NCI-H345 (cell line): ENCODE data around the gene PDE8B.

Experiments used
- DNase-seq: peaks from one replicate; lab custom pipeline; 2025; lab: John Stamatoyannopoulos, UW

Gene PDE8B

DNA sequence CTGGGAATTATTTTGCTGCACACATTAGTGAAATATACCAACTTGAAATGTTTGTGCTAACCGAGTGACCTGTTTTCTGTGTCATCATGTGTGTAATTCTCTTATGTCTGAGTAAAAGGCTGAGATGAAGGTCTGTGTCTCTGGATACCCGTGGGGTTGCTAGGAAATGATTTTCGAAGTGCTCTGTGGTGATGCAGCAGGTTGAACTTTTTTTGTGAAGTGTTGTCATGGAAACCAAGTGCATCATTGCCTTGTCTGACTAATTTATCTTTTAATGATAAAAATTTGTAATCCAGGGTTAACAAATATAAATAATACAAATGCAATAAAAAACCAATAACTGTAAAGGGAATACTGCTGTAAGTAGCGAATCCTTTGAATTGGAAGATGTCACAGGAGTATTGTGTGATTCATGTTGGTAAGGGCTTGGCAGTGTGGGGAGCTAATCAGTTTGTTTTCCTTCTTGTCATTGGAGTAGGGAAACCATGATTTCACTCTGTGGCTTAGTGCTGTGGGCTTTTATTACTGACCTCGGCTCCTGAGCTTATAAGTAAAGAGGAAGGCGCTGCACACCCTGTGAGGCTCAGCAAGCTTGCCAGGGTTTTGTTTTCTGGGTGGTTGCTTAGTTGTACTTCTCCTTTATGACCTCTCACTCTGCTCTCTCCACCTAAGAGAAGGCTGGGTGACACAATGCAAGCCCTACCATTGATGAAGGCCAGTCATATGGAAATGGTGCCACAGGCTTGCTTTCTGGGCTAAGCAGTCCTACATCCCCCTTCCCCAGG, 22.3 kb downstream of the PDE8B start:
- no peak for DNase-seq

DNA sequence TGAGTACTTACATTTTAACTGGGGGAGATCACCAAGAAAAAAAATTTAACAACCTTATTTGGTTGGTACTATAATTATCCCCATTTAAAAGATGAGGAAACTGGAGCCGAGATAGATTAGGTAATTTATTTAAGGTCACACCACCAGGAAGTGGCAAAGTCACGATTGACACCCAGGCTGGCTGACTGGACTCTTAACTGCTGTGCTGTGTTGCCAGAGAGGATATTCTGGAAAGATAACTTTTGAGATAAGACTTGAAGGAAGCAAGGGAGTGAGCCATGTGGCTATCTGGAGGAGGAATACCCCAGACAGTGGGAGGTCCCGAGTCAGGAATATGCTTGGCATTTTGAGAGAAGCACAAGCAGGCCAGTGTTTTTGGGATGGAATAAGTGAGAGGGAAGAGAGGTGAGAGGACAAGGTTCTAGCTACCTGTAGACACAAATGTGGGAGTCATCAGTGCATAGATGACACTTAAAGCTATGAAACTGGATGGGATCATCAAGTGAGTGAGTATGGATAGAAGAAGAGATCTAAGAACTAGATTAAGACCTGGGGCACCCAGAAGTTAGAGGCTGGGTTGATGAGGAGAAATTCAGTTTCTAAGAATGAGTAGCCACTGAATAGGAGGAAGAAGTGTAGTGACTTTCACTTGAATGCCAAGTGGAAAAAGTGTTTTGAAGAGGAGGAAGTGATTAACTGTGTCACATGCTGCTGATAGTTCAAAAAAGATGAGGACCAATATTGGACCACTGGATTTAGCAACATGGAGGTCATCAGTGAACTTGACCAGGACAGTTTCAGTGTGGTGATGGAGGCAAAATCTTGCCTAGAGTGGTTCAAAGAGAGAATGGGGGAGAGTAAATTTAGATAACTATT, 25.6 kb downstream of the PDE8B start:
- no peak for DNase-seq

DNA sequence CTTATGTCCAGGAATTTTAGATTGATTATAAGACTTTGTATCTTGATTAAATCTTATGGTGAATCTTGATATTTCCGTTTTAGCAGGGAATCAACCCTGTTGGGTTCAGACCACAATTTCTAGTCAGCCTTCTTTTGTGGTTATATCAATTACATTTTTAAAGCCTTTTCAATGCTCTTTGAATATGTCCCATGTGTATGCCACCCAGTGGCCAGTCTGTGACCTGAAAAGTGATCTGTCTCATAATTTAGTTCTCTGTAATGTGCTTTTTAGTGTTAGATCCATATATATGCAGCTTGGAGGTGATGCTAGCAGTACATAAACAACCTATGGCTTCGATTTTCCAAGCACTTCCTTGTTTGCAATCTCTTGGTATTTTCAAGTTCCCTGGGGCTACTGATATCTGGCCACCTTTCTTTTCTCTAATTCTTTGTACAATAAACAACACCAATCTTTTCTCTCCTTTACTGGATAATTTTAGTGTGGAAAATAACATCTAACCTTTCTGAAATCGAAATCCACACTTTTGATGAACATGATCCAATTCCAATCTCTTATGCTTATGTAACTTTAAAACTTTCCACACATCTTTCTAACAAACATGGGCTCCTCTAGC, 28.8 kb downstream of the PDE8B start:
- DNase-seq: no peak

DNA sequence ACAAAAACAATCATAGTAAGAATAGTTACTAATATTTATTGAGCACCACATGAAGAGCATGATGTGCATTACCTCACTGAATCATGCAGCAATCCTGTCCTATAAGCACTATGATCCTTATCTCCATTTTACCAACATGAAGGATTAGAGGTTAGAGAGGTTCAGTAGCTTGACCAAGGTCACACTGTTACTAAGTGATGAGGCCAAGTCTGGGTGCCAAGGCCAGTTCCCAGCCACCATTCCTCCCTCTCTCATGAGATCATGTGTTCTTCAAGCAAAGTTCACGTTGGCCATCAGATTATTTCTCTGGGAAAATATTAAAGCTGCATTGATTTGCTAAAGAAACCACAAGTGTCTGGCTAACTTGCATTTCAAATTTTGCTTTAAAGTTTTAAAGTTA, 31.0 kb downstream of the PDE8B start:
- no peak for DNase-seq

DNA sequence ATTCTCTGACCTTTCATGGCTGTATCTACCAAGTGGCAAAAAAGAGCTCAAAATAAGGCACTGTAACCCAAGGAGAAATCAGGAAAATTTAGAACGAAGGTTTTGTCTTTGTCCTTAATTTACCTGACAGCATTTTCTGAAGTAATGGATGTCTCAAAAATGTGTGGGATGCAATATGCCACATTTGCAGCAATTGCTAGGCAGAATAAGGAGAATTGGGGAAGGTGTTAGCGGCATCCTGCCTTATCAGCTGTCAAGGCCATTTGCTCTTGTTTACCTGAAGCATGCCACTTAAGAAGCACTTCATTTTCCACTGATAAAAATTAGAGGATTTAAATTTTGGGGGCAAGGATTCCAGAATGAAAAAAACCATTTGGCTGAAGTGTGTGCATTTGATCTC, 39.0 kb downstream of the PDE8B start:
- DNase-seq: no peak

DNA sequence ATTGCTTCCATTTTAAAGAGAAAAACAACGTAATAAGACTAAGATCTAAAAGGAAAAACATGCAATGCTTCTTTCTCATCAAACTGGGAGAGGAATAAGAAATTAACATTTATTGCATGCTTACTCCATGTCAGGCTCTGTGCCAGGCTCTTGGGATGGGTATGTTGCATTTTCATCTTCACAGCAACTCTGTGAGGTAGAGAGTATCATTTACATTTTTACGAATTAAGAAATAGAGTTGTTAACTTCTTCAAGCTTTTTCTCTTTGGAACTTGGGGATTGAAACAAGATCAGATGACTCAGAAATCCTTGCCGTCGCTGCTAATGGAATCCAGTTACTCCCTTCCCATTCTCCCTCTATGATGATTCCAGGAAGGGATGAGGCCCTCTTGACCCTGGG, 39.5 kb downstream of the PDE8B start:
- DNase-seq: no peak

DNA sequence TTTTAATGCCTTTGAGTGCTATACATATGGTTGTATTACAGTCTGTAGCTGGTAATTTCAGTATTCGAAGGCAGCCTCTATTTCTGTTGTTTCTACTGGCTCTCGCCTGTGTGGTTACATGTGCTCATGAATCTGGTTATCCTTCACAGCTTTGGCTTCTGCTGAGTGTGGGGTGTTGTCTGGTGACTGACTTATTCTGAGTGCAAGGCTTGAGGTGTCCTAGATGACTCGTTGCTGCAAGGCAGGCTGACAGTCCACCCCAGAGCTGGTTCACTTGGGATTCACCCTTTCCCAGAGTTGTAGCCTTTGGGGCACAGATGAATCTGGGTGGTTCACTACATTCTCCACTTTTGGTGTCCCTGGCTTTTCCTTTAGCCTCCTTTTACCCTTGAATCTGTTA, 41.4 kb downstream of the PDE8B start:
- DNase-seq: no peak

DNA sequence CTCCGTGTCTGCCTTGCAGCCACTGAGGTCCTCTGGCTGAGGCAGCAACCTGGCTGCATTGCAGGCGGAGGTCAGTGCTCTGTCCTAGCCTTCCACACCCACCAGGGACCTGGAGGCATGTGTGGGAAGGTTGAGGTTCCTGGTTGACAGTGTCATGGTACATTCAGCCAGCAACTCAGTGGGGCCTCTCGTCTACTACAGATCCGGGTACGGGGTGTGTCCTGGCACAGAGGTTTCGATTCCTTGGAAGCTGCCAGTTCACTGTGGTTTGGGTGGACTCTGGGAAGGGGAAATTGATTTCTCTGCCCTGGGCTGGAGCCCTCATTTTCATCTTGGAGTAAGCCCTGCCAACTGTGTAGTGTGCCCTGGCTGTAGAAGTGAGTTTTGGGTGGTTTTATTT, 45.1 kb downstream of the PDE8B start:
- DNase-seq: no peak

DNA sequence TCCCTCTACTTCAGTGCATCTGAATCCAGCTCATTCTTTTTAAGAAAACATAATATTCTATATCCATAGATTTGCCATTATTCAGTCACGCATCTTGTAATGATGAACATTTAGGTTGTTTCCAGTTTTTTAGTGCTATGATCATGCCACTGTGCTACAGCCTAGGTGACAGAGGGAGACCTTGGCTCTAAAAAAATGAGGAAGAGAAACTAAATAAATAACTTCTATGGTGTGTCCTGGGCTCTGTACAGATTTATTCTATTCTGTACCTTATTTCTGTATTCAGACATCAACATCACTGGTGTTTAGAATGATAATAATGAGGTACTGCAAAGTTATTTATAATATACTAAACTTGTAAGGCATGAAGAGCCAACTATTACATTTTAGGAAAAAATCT, 45.9 kb downstream of the PDE8B start:
- no peak for DNase-seq

DNA sequence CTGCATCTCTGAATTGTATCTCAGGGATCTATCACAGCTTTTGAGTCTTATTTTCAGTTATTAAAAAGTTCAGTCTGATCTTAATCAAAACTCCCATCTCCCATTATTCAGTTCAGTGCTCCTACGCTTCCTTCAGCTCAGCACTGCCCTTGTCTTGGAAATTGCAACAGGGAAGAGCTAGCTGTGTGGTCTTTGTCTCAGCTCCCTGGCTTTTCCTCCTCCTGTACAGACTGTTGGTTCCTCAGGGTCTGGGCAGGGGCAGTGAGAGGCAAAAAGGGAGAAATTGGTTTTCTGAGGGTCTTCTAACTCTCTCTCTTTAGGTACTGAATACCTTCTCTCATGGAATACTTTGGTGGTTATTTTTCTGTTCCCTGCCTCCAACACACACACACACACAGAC, 48.2 kb downstream of the PDE8B start:
- DNase-seq: no peak

DNA sequence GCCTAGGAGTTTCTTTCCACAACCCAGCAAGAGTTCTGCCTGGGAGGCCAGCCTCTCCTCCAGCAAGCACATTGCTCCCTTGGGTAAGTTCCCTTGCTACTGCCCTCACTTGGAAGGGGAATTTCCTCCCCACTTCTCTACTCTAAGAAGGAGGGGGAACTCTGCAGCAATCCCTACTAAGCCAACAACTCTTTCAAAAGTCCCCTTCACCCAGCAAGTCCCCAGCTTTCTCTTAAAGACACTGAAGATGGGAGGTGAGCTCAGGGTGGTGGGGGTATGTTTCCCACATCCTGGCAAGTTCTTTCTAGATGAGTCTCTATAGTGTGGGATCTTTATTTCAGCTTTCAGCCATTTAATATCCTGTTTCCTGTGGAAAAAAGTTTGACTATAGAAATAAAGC, 49.0 kb downstream of the PDE8B start:
- DNase-seq: no peak

DNA sequence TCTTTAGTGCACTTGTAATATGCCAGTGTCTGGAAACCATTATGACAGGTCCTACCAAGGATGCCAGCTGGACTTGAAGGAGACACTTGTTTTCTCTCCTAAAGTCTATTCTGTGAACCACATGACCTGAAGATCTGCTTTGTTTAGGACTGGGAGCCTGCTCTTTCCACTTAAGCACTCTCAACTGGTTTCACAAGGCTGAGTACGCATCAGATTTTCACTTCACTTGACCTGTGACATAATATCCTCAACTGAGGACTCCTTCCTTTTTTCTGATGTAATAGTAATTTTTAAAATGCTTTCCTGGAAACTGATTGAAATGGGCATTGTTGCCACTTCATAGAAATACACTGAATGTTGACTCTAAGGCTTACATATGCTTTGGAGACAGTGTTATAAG, 52.2 kb downstream of the PDE8B start:
- DNase-seq: no peak

DNA sequence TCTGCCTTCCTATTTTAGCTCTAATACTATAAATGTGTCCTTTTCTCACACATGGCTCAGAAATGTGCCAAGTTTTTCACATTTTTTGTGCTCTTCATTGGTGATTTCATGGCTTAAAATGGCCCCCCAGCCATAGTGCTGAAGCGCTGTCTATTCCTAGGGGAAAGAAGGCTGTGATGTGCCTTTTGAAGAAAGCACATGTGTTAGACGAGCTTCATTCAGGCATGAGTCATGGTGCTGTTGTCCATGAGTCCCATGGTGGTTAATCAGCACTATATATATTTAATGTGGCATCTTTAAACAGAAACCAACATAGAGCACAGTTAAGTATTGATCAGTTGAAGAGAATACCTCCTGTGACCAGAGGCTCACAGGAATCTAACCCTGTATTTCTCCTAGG, 55.8 kb downstream of the PDE8B start:
- DNase-seq: no peak

DNA sequence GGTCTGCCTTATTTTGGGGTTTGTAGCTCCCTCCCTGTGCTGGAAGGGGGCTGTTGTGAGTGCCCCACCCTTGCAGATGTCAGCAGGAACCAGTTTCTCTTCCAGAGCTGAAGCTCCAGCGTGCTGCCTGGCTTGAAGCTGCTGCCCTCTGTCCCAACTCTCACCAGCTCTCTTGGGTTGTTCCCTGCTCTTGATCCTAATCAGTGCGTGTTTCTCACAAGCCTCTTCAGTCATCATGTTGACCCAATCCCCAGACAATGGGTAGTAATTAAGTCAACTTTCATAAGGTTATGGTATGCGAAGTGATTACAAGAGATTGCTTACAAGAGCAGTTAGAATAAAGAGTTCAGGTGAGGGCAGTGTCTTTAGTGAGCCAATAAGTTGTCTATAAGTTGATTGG, 57.0 kb downstream of the PDE8B start:
- DNase-seq: no peak

DNA sequence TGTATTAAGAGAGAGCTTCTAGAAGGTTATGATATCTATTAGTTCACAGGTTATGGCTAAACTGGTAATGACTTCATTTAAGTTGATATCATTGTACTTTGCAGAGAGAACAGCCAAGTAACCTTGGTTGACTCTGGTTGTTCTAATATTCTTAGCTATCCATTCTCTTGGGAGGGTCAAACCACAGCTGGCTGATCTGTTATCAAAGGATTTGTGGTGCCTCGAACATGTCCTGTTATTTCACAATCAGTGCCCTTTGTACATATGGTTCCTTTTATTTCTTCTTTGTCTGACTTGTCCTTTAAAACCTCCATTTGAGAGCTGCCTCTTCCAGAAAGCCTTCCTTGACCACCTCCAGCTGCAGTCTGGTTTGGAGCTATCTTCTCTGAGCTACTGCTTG, 61.7 kb downstream of the PDE8B start:
- no peak for DNase-seq

DNA sequence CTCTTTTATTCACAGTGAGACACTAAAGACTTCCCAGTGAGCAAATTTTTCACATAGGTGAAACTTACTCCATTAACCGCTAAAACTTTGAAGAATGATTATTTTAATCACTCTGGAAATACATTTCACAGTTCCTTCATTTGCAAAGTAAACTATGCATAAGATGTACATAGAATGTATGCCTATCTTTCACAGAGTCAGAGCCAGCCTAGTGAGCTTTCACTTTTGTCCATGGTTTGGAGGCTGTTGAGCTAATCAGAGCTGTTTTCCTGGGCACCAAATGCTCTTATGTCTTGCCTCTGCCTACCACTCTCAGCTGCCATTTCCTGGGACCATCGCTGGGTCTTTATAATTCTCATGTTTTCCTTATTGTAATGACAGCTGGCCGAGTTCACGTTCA, 67.3 kb downstream of the PDE8B start:
- DNase-seq: no peak

DNA sequence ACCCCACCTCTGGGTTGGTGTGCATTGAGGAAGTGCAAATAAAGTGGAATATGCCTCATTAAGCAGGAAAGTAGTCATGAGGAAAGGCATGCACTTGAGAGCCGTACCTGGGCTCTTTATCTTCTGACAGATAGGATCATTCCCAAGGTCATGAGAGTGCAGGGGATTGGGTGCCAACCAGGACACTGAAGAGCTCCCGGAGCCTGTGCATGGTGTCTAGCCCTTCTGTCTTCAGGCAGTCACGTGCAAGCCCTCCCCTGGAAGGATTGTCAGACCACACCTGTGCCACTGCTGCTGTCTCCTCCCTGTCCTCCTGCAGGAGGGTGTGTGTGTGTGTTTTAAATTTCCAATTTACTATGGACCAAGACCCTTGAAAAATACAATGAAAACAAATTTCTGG, 69.6 kb downstream of the PDE8B start:
- DNase-seq: peak; percentile 41

DNA sequence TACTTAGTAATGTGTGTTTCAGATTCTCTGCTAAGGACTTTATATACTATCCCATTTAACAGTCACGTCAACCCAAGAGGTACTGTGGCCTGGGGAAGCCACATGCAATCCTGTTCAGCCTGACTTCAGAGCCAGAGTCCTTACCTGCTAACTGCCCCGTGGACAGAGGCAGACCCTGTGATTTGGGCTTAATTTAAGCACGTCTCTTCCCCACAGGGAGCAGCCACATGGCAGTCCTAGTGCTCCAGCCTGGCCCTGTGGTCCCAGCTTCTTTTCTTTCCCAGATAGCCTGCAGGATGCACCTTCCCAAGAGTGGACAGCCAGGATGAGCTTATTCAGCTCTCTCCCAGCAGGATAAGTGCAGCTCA, 71.5 kb downstream of the PDE8B start:
- no peak for DNase-seq

DNA sequence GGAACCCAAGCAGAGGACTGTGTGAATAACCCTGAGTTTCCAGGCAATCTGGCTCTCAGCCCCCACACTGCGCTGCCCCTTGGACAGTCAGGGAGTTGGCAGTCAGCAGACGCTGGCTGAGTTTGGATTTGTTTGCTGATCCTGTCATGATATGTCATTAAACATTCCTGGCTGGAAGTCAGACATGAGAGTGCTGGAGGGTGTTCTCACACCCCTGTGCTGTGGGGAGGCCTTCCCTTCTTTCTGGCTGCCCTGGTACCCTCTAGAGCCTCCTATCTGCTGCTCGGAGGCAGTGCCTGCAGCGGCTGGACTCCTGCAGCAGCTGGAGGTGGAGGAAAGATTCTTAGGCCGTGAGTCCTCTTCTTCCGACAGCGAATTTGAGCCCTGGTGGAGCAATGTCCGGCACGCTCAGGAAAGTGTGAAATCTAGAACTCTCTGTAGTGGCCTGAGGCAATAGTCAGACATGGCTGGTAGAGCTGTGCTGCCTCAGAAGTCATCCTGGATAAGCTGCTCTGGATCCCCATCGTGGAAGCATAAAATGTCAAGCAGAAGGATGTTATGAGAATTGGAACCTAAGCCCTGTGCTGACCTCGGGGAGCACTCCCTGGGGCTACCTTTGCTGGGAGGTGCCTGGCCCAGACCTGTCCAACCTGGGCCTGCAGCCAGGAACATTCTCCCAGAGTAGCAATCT, 72.0 kb downstream of the PDE8B start:
- no peak for DNase-seq

DNA sequence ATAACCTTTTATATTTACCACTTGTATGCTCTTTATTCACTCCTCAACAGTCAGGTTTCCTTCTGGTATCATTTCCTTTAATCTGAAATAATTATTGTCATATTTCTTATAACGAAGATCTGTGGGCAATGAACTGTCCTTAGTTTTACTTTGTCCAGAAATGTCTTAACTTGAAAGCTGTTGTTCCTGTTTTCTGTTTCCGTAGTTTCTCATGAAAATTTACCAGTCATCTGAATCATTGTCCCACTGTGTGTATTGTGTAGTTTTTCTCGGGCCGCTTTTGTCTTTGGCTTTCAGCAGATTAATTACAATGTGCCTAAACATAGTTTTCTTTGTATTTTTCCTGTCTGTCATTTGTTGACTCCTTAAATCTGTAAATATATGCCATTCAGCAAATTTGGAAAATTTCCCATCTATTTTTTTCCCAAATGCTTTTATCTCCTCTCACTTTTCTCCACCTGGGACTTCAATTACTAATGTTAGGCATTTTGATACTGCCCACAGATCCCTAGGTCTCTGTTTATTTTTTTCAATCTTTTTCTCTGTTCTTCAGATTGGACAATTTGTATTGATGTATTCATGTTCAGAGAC, 74.9 kb downstream of the PDE8B start:
- DNase-seq: no peak

DNA sequence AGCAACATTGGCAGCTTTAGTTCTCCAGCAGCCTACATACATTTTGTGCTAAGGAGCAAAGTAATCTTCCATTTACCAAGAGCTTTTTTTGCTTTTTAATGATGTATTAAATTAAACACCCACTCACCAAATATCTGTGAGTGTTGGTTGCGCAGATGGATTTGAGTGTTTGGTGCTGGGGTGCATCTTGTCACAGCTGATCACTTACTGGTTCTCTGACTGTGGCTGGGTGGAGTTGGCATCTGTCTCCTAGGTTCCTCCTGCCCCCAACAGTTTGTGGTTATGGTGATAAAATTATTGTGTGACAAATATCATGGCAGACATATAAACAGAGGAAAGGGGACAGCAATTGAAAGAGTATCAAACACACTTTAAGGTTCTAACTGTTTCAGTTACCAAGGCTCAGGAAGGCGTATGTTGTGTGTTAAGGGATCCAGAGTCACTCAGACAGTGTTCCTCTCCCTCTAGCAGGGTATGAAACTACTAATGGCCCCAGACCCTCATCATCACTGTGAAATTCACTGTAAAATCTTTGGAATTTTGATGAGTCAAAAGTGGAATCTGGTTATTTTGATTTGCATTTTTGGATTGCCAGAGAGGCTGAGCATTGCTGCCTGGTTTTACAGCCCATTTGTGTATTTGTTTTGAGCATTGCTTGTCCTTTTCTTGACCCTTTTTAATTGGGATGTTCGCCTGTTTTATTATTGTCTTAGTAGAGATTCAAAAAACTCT, 81.7 kb downstream of the PDE8B start:
- no peak for DNase-seq
